ENCODE results near the gene COL15A1. TPM values are rescaled to one million over a fixed set of nuclear protein-coding genes. Genes with fewer than 3 reads are reported as not detected.

The COL15A1 gene
- total RNA-seq, 4 donors from 2014 or later = 4.0 to 7.8 (median 6.8) TPM

DNA sequence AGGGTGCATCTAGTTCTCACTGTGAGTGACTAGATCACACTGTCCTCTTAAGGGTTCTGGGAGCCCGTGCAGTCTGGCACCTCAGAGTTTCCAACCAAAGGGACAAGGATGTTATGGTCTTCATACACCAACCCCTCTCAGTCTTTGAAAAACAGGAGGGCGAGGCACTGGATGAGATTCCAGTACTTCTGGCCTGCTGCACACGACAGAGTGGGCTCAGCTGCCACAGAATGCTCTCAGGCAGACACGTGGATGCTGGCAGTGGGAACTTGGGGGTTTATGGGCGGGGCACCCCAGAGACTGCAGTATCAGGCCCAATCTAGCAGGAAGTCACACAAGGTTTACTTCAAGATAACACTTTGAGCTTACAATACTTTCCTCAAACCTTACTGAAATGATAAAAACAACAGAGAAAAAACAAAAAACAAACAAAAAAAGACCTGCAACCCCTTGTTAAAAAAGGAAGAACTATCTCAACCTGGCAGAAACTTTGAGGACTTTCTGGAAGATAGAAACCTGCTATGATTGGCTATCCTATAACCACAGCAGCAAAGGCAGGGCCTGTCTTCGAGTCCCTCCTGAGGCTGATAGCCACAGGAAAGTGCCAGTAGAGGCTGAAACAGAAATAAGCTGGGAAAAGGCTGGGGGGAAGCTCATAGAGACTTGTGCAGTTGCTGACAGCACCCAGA lies 132.9 kb downstream of the COL15A1 start:
- ATAC-seq = peak in 1 of 2 donors; percentile 30
- no peak for TF ChIP-seq POLR2A (IDR thresholded peaks at IDR 0.05)
- TF ChIP-seq, protein P1, sequence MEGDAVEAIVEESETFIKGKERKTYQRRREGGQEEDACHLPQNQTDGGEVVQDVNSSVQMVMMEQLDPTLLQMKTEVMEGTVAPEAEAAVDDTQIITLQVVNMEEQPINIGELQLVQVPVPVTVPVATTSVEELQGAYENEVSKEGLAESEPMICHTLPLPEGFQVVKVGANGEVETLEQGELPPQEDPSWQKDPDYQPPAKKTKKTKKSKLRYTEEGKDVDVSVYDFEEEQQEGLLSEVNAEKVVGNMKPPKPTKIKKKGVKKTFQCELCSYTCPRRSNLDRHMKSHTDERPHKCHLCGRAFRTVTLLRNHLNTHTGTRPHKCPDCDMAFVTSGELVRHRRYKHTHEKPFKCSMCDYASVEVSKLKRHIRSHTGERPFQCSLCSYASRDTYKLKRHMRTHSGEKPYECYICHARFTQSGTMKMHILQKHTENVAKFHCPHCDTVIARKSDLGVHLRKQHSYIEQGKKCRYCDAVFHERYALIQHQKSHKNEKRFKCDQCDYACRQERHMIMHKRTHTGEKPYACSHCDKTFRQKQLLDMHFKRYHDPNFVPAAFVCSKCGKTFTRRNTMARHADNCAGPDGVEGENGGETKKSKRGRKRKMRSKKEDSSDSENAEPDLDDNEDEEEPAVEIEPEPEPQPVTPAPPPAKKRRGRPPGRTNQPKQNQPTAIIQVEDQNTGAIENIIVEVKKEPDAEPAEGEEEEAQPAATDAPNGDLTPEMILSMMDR (IDR thresholded peaks at IDR 0.05 in 4 of 5, conservative IDR thresholded peaks at IDR 0.05 in 1 of 5) = no peak
- in situ Hi-C loops (cut with MboI; ENCODE audit: low sequenced_read_pairs in 4 of 4) (no loop called here), intact Hi-C loops (cut with DNase I; ENCODE audit: low total_unique reads) (no loop called here)
- Histone ChIP-seq H3K27me3 (no peaks in the 10 kb centered on the region), H3K27ac (peak overlapping the region in 1 of 4 donors; percentile 13), H3K36me3 (no peaks in the 10 kb centered on the region), H3K4me3 (no peak overlapping the region), H3K4me1 (no peaks in the 10 kb centered on the region), H3K9me3 (no peaks in the 10 kb centered on the region)
- DNase-seq = no peak

DNA sequence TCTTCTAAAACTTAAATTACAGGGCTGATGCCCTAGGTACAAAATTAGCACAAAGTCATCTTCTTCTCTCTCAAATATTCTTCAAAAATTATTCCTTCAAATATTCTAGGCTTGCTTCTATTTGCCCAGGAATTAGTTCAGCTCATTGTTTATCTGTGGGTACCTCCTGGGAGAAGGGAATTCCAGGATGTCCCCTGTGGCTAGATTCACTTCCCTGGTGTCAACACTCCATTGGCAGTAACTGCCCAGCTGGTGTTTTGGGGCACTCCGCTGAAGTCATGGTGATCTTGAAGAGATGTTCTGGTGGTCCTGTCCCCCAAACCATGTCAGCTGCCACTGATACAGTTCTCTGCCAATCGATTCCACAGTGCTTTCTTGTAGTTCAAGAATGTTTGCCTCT lies 135.0 kb downstream of the COL15A1 start:
- Histone ChIP-seq H3K4me1 (no peaks in the 10 kb centered on the region), H3K27ac (no peak overlapping the region), H3K4me3 (no peak overlapping the region), H3K9me3 (no peaks in the 10 kb centered on the region), H3K27me3 (no peaks in the 10 kb centered on the region), H3K36me3 (no peaks in the 10 kb centered on the region)
- in situ Hi-C loops (cut with MboI; ENCODE audit: low sequenced_read_pairs in 4 of 4) (no loop called here), intact Hi-C loops (cut with DNase I; ENCODE audit: low total_unique reads) (no loop called here)
- no peak for TF ChIP-seq POLR2A (IDR thresholded peaks at IDR 0.05)
- TF ChIP-seq, protein P1 (IDR thresholded peaks at IDR 0.05 in 4 of 5, conservative IDR thresholded peaks at IDR 0.05 in 1 of 5) = no peak
- no peak for DNase-seq
- ATAC-seq = no peak

DNA sequence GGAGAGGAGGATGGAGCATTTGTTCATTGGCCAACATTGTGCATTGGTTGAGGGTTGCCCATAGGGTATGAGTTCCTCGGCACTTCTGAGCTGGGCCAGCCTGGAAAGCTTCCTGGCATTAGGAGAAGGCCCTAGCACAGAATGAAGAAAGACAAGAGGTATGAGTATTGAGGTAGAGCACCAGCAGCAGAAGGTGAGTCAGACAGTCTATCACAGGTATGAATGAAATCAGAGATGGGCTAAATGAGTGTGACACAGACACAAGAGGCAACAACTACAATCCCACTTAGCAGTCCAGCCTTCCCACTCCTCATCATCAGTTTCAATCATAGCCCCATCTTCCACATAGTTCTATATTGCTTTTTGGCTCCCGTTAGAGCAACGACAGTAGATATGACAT lies 135.8 kb downstream of the COL15A1 start:
- H3K27me3 ChIP-seq = no peaks in the 10 kb centered on the region
- intact Hi-C loops (cut with DNase I; ENCODE audit: low total_unique reads) = no loop called here
- no peak for ATAC-seq
- H3K4me1 ChIP-seq = no peaks in the 10 kb centered on the region
- in situ Hi-C loops (cut with MboI; ENCODE audit: low sequenced_read_pairs in 4 of 4) = no loop called here
- no peaks in the 10 kb centered on the region for H3K36me3 ChIP-seq
- no peak overlapping the region for H3K27ac ChIP-seq
- TF ChIP-seq, protein P1 (IDR thresholded peaks at IDR 0.05 in 4 of 5, conservative IDR thresholded peaks at IDR 0.05 in 1 of 5) = no peak
- TF ChIP-seq POLR2A (IDR thresholded peaks at IDR 0.05) = no peak
- DNase-seq = no peak
- no peaks in the 10 kb centered on the region for H3K9me3 ChIP-seq
- no peak overlapping the region for H3K4me3 ChIP-seq

DNA sequence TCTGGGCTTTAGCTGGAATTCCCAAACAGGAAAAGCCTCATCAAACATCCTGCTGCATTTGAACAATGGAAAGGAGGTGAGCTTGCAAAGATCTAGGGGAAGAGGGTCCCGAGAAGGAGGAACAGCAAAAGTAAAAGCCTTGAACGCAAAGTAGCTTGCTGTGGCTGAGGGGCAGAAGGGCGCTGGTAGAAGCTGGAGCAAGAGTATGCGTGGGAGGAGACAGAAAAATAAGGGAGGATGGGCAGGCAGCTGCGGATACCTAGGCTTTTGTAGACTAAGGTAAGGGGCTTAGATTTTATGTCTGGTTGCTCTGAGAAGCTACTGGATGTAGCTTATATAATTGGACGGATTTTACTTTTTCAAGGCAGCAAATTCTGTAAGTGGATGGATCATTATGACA lies 139.3 kb downstream of the COL15A1 start:
- H3K4me1 ChIP-seq = no peaks in the 10 kb centered on the region
- in situ Hi-C loops (cut with MboI; ENCODE audit: low sequenced_read_pairs in 4 of 4) = loop anchor here in 1 of 4 donors (10.0 kb wide), 1 partner anchor 58 kb away; no protein-coding TSS in a partner anchor
- no peak overlapping the region for H3K4me3 ChIP-seq
- no peak for TF ChIP-seq POLR2A (IDR thresholded peaks at IDR 0.05)
- TF ChIP-seq, protein P1 (IDR thresholded peaks at IDR 0.05 in 4 of 5, conservative IDR thresholded peaks at IDR 0.05 in 1 of 5) = no peak
- intact Hi-C loops (cut with DNase I; ENCODE audit: low total_unique reads) = no loop called here
- H3K36me3 ChIP-seq = no peaks in the 10 kb centered on the region
- no peaks in the 10 kb centered on the region for H3K27me3 ChIP-seq
- ATAC-seq (no peak), DNase-seq (no peak)
- no peaks in the 10 kb centered on the region for H3K9me3 ChIP-seq
- H3K27ac ChIP-seq = no peak overlapping the region

Data from gastrocnemius medialis (tissue), 4 donors.